GM13976 (cell line): Measurements from ENCODE around the gene WFDC10B.
A peak's percentile ranks its signal among the peaks of the same experiment; 100 is the strongest.
"Not testable (repeated sequence)": the region's sequence is repeated elsewhere in the genome, so short reads cannot be mapped to it uniquely, and the experiment has no call there.

Experiments
- DNase-seq: peaks from one replicate; pipeline ENCODE4 v3.0.0; 2012; ENCODE audit warnings: low spot score
- CTCF ChIP-seq: IDR thresholded peaks from 2 replicates; pipeline ENCODE4 v1.5.1; 2012; ENCODE audit warnings: borderline replicate concordance, mild to moderate bottlenecking; ENCODE audit not compliant: insufficient read depth; ENCODE audit errors: extremely low read depth, missing control alignments, control extremely low read depth
- in situ Hi-C: fragments of 300-500 bp; cut with MboI; formaldehyde crosslinking; loops from one replicate; pipeline ENCODE4 v1.12.0; 2022; ENCODE audit warnings: low sequenced_read_pairs, mixed read lengths, inconsistent platforms; ENCODE audit not compliant: unreplicated experiment

The WFDC10B gene

GRCh38 chr20:45701104-45701503 is 3.7 kb downstream of the WFDC10B start:
- no peak for TF ChIP-seq CTCF
- DNase-seq: peak; percentile 31
- in situ Hi-C loops: no loop called here

DNA sequence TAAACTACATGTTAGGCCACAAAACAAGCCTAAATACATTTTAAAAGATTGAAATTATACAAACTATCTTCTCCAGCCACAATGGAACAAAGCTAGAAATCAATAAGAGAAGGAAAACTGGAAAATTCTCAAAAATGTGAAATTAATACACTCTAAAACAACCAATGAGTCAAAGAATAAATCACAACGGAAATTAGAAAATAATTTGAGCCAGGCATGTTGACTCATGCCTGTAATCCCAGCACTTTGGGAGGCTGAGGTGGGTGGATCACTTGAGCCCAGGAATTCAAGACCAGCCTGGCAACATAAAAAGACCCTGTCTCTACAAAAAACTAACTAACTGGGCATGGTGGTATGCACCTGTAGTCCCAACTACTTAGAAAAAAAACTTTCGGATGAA is 9.3 kb downstream of the WFDC10B start:
- no peak for TF ChIP-seq CTCF
- in situ Hi-C loops: no loop called here
- DNase-seq: no peak

DNA sequence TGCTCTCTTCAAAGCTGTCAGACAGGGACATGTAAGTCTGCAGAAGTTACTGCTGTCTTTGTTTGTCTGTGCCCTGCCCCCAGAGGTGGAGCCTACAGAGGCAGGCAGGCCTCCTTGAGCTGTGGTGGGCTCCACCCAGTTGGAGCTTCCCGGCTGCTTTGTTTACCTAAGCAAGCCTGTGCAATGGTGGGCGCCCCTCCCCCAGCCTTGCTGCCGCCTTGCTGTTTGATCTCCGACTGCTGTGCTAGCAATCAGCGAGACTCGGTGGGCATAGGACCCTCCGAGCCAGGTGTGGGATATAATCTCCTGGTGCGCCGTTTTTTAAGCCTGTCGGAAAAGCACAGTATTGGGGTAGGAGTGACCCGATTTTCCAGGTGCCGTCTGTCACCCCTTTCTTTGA is 11.5 kb downstream of the WFDC10B start:
- DNase-seq, in situ Hi-C loops: not testable (repeated sequence)

DNA sequence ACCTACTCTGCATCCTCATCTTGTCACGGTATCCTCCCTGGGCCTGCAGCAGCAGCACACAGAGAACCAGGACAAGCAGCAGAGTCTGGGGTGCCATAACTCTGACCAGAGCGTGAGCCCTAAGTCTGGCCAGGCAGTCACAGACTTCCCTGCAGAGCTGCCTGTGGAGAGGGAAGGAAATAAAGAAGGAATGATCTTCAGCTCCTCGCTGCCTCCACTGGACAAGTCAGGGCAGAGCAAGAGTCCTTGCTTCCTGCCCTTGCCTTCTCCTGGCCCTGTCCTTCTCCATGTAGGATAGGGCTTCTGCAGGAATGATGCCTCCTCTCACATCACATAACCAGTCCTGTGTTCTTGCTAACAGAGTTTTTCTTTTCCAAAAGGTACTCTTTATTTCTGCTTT is 18.9 kb downstream of the WFDC10B start:
- DNase-seq: no peak
- TF ChIP-seq CTCF: no peak
- in situ Hi-C loops: no loop called here

DNA sequence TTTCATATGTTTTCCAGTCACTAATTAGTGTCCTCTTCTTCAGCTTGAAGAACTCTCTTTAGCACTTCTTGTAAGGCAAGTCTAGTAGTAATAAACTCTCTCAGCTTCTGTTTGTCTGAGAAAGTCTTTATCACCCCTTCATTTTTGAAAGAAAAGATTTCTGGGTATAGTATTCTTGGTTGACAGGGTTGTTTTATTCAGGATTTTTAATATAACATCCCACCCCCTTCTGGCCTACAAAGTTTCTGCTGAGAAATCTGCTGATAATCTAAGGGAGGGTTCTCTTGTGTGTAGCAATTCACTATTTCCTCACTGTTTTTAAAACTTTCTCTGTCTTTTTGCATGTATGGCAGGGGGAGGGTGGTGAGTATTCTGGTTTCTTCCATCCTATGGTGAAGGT is 25.2 kb downstream of the WFDC10B start:
- TF ChIP-seq CTCF: no peak
- in situ Hi-C loops: no loop called here
- no peak for DNase-seq

- DNase-seq: no peak
- no peak for TF ChIP-seq CTCF
- in situ Hi-C loops: no loop called here
Measured at GRCh38 chr20:45672765-45673164, 32.1 kb downstream of the WFDC10B start.

- no peak for DNase-seq
- in situ Hi-C loops: no loop called here
- TF ChIP-seq CTCF: no peak
Measured at GRCh38 chr20:45670139-45670538, 34.7 kb downstream of the WFDC10B start, which contains the start of gene WFDC11. Gene WFDC11, minus strand, starts transcription at chr20:45670239. Its CDS starts 19,639 bp downstream, at chr20:45650600.

DNA sequence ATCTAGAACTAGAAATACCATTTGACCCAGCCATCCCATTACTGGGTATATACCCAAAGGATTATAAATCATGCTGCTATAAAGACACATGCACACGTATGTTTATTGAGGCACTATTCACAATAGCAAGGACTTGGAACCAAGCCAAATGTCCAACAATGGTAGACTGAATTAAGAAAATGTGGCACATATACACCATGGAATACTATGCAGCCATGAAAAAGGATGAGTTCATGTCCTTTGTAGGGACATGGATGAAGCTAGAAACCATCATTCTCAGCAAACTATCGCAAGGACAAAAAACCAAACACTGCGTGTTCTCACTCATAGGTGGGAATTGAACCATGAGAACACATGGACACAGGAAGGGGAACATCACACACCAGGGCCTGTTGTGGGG is 47.8 kb downstream of the WFDC10B start:
- in situ Hi-C loops, DNase-seq: not testable (repeated sequence)

DNA sequence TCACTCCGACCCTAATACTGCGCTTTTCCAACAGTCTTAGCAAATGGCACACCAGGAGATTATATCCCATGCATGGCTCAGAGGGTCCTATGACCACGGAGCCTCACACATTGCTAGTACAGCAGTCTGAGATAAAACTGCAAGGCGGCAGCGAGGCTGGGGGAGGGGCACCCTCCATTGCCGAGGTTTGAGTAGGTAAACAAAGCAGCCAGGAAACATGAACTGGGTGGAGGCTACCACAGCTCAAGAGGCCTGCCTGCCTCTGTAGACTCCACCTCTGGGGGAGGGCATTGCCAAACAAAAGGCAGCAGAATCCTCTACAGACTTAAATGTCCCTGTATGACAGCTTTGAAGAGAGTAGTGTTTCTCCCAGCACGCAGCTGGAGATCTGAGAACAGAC is 53.1 kb downstream of the WFDC10B start:
- DNase-seq: not testable (repeated sequence)

More for the DNA sequence above, 53.1 kb downstream of the WFDC10B start:
- in situ Hi-C loops: not testable (repeated sequence)
